Measurements from ENCODE around the gene OR1Q1. TPM values are rescaled to one million over a fixed set of nuclear protein-coding genes. Genes with fewer than 3 reads are reported as not detected.

OR1Q1 gene
- total and polyA plus RNA-seq, 2 of the 8 experiments (the other 6 are each of a cell fraction or from before 2014, with no cell fraction given): not detected

GRCh38 chr9:122609804-122610203 lies 4.7 kb upstream of the OR1Q1 start (continued):
- no peak for TF ChIP-seq RAD21 (IDR thresholded peaks at IDR 0.05 in 1 of 2, conservative IDR thresholded peaks at IDR 0.05 in 1 of 2; ENCODE audit: low read depth in 2 of 2, low read length in 2 of 2)
- no peak for TF ChIP-seq PHF8 (conservative IDR thresholded peaks at IDR 0.05; ENCODE audit: low read depth, low read length)
